Ovary (tissue), 9 donors: Measurements from ENCODE around the gene INSL3. TPM values are rescaled to one million over a fixed set of nuclear protein-coding genes. Genes with fewer than 3 reads are reported as not detected.
A peak's percentile ranks its signal among the peaks of the same experiment; 100 is the strongest.

ENCODE experiments used
- DNase-seq, 5 donors: peaks; one replicate each; pipeline ENCODE4 v3.0.0-alpha.2; 2019 to 2020
- H3K27ac ChIP-seq, 2 donors: fragments of 200-600 bp; one replicate each; pipeline versions ENCODE4 v1.5.1 to v1.8.0; 2019 to 2022
- H3K27me3 ChIP-seq: fragments of 200-600 bp; one replicate; pipeline ENCODE4 v1.8.0; 2022
- H3K36me3 ChIP-seq: fragments of 200-600 bp; sonication (generic); one replicate; pipeline ENCODE4 v1.5.1; 2019
- H3K4me1 ChIP-seq: one replicate; pipeline ENCODE4 v1.8.1; 2013; ENCODE audit warnings: mild to moderate bottlenecking, moderate library complexity; ENCODE audit not compliant: insufficient read depth
- H3K4me3 ChIP-seq: fragments of 200-600 bp; sonication (generic); one replicate; pipeline ENCODE4 v1.5.1; 2017
- H3K9me3 ChIP-seq, 2 donors: fragments of 200-600 bp in 1 of 2; sonication (generic) in 1 of 2; one replicate each; pipeline versions ENCODE4 v1.5.1 to v1.8.1; 2013 to 2019; ENCODE audit warnings: mild to moderate bottlenecking in 1 of 2, moderate library complexity in 1 of 2
- CTCF ChIP-seq, 3 donors: fragments of 450-650 bp in 2 of 3; fragments of 200-600 bp in 1 of 3; IDR thresholded peaks; one replicate each; pipeline versions ENCODE4 v1.5.1 to v1.8.0; 2016 to 2022; ENCODE audit warnings: antibody characterized with exemption in 3 of 3, mild to moderate bottlenecking in 1 of 3
- EP300 ChIP-seq: sonication (generic); formaldehyde crosslinking; IDR thresholded peaks from one replicate; pipeline ENCODE4 v1.6.1; 2017; ENCODE audit warnings: antibody characterized with exemption
- POLR2A ChIP-seq: fragments of 450-650 bp; IDR thresholded peaks from one replicate; pipeline ENCODE4 v1.6.1; 2017; ENCODE audit warnings: antibody characterized with exemption, mild to moderate bottlenecking, moderate library complexity
- WGBS, 3 donors: extraction: QIAGEN DNeasy Blood & Tissue Kit in 1 of 3; methylation state at CpG; one replicate each; pipeline versions ENCODE4 v1.1.5 to v1.1.7; 2013 to 2017; 5-methylcytosine and 5-hydroxymethylcytosine counted together
- intact Hi-C, 4 donors: fragments of 100-400 bp; cut with DNase I; formaldehyde crosslinking; loops; one replicate each; pipeline versions ENCODE4 v1.11.0 to v1.15.1; 2022 to 2023
- polyA plus RNA-seq, 2 donors: library from polyadenylated mRNA; stranded (reverse); fragments of 200-250 nt in 1 of 2; fragments of 350-450 nt in 1 of 2; fragmentation: Illumina TruSeq in 1 of 2; extraction: RNeasy Lipid Tissue Mini Kit (QIAGEN cat#74804) in 1 of 2; gene quantifications; one replicate each; pipeline ENCODE4 v1.2.3, GENCODE V29; 2013 to 2014
- small RNA-seq: library from RNA; depleted of rRNA; stranded (forward); fragments of <200 nt; gene quantifications from one replicate; pipeline ENCODE3, GENCODE V24; 2016
- total RNA-seq, 7 donors: library from RNA; depleted of rRNA in 2 of 7; stranded (reverse); fragments of >200 nt in 2 of 7; fragmentation: NEBNext Ultra II Directional in 3 of 7; extraction: Animal tissue kit (Norgen Biotek cat#: 25700) in 3 of 7; gene quantifications; one replicate each; pipeline versions ENCODE4 v1.1.0 to v1.2.4, GENCODE V29; 2016 to 2023
- donor health status: DM: no; HTN: no; CAD: no; lungs with moderate emphysema.
- donor health status: DM: no; HTN: no; CAD: no.
- donor health status: Bipolar disorder and iron deficiency.
- donor health status: DM: yes; HTN: yes; CAD: no.
- donor health status: DM: no; HTN: no; CAD: no.
- donor health status: DM: yes; HTN: yes; CAD: no.

INSL3 gene
- total and polyA plus RNA-seq, 9 donors, result 0.38 to 121 (median 2.0) TPM; not detected in 1

DNA sequence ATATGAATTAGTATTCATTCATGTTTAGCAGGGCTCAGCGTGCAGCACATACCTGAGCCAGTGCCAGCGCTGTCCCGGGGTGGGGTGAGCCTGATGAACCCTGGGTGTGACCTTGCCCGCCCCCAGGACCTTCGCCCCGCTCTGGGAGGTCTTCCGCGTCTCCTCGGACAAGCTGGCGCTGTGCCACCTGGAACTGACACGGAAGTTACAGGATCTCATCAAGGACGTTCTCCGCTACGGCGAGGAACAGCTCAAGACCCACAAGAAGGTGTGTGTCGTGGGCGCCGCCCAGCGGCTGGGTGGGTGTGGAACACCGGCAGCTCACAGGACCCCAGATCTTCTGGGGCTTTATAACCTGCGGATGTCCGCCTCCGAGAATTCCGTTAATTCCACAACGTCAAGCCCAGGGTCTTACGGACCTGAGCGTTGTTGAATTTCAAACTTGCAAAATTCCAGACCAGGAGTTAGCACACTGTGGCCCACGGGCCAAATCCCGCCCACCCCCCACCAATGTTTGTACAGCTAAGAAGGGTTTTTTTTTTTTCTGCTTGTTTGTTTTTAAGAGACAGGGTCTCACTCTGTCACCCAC lies 54.7 kb downstream of the INSL3 start:
- no peaks in the 10 kb centered on the region for H3K9me3 ChIP-seq
- no peaks in the 10 kb centered on the region for H3K27me3 ChIP-seq
- H3K27ac ChIP-seq, result no peak overlapping the region
- no peak for TF ChIP-seq POLR2A
- no peak for TF ChIP-seq EP300
- peak; percentile 69 to 81 (median 75) for TF ChIP-seq CTCF (IDR thresholded peaks at IDR 0.05)
- intact Hi-C loops, result loop anchor here in 3 of 4 donors (5.0 to 10.0 kb wide), 2 partner anchors 159 to 162 kb away; no protein-coding TSS in a partner anchor
- 1 to 3% (median 3%) methylated on average over 26 to 29 of the region's 29 CpGs for WGBS, 3 donors
- peak; percentile 84 to 94 (median 86) for DNase-seq
- H3K4me1 ChIP-seq, result peaks cover 3% of the 10 kb centered on the region
- H3K36me3 ChIP-seq, result no peaks in the 10 kb centered on the region
- H3K4me3 ChIP-seq, result no peak overlapping the region

Small RNAs within 50 kb of the gene (small RNA-seq; reads per million reads assigned to genes)
- not detected for gene SNORA68

Other genes starting within 250 kb of the INSL3 start
- gene UNC13A, start 133.2 kb downstream of the INSL3 start, total RNA-seq, result under 1 TPM; 0.08 to 0.32 (median 0.12) TPM
- under 1 TPM; 0.24 to 0.38 TPM for gene UNC13A, start 133.2 kb downstream of the INSL3 start, polyA plus RNA-seq
- 10 to 100 TPM; 25.4 to 76.8 (median 69.3) TPM for gene MAP1S, start 102.0 kb downstream of the INSL3 start, total RNA-seq
- gene MAP1S, start 102.0 kb downstream of the INSL3 start, polyA plus RNA-seq, result 10 to 100 TPM in 1 of 2 donors, 1 to 10 TPM in 1; 5.0 to 24.5 TPM
- gene FCHO1, start 70.0 kb downstream of the INSL3 start, total RNA-seq, result 1 to 10 TPM; 1.7 to 4.3 (median 3.0) TPM
- 1 to 10 TPM in 1 of 2 donors, under 1 TPM in 1; 0.95 to 2.0 TPM for gene FCHO1, start 70.0 kb downstream of the INSL3 start, polyA plus RNA-seq
- under 1 TPM in 5 of 7 donors, not detected in 2; 0.34 to 0.79 (median 0.51) TPM for gene B3GNT3, start 26.4 kb downstream of the INSL3 start, total RNA-seq
- under 1 TPM; 0.25 to 0.28 TPM for gene B3GNT3, start 26.4 kb downstream of the INSL3 start, polyA plus RNA-seq
- 10 to 100 TPM in 6 of 7 donors, 1 to 10 TPM in 1; 7.5 to 35.5 (median 25.7) TPM for gene JAK3, start 26.5 kb upstream of the INSL3 start, total RNA-seq
- 10 to 100 TPM in 1 of 2 donors, 1 to 10 TPM in 1; 6.6 to 12.7 TPM for gene JAK3, start 26.5 kb upstream of the INSL3 start, polyA plus RNA-seq
- gene RPL18A, start 38.4 kb upstream of the INSL3 start, total RNA-seq, result 1,000 to 10,000 TPM; 2,762 to 5,071 (median 3,195) TPM
- gene RPL18A, start 38.4 kb upstream of the INSL3 start, polyA plus RNA-seq, result 1,000 to 10,000 TPM in 1 of 2 donors, 100 to 1,000 TPM in 1; 636 to 4,721 TPM
- gene SLC5A5, start 50.4 kb upstream of the INSL3 start, total RNA-seq, result under 1 TPM in 1 of 7 donors, not detected in 6; 0.07 TPM
- gene SLC5A5, start 50.4 kb upstream of the INSL3 start, polyA plus RNA-seq, result not detected
- 10 to 100 TPM; 20.7 to 69.3 (median 50.4) TPM for gene CCDC124, start 111.5 kb upstream of the INSL3 start, total RNA-seq
- 10 to 100 TPM in 1 of 2 donors, 1 to 10 TPM in 1; 4.7 to 74.5 TPM for gene CCDC124, start 111.5 kb upstream of the INSL3 start, polyA plus RNA-seq
- gene KCNN1, start 145.6 kb upstream of the INSL3 start, total RNA-seq, result 1 to 10 TPM in 4 of 7 donors, under 1 TPM in 2, not detected in 1; 0.33 to 5.9 (median 2.2) TPM
- 1 to 10 TPM in 1 of 2 donors, under 1 TPM in 1; 1.00 to 1.7 TPM for gene KCNN1, start 145.6 kb upstream of the INSL3 start, polyA plus RNA-seq
- 10 to 100 TPM in 5 of 7 donors, 1 to 10 TPM in 2; 6.8 to 22.8 (median 12.2) TPM for gene ARRDC2, start 186.7 kb upstream of the INSL3 start, total RNA-seq
- gene ARRDC2, start 186.7 kb upstream of the INSL3 start, polyA plus RNA-seq, result 10 to 100 TPM; 12.9 to 14.7 TPM